HG03135 (cell line): ENCODE measurements around the gene CHST8.

Experiments
- ATAC-seq: cut with Tn5 transposase; IDR thresholded peaks from one replicate; pipeline ENCODE4 v1.9.1; 2021; ENCODE audit warnings: mild to moderate bottlenecking, moderate library complexity; ENCODE audit not compliant: unreplicated experiment

CHST8 gene

DNA sequence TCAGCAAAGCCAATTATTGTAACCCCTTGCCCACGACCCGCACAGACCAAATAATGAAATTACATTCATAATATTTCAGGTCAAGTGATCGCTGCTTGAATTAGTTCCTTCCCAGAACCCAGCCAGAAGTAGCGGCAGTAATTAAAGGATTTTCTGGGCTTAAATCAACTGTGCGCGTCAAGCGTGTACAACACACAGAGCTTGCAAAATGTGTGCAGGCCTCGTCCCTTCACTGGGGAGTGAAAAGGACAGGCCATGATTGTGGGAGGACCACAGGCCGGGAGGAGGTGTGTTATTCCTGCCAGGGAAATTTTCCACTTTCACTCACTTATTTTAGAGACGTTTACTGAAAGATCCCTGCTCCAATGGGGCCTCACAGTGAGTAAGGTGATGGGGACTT is 84.9 kb downstream of the CHST8 start:
- no peak for ATAC-seq

DNA sequence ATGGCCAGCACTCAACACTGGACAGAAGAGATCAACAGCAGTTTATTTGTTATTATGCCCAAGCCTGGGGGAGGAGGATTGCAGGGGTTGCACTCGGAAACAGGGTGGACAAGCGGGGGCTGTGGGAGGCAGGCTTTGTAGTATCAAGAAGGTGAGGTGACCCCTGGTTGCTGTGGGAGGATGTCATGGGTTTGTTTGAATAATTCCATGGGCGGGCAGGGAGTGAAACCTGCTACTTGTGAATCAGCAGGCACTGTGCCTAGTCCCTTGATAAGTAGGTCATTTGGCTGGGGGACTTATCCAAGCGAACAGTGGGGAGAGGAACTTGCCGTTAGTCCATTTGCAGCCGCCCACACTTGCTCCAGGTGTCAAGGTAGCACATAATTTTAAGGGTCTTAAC is 90.5 kb downstream of the CHST8 start:
- ATAC-seq, result no peak

DNA sequence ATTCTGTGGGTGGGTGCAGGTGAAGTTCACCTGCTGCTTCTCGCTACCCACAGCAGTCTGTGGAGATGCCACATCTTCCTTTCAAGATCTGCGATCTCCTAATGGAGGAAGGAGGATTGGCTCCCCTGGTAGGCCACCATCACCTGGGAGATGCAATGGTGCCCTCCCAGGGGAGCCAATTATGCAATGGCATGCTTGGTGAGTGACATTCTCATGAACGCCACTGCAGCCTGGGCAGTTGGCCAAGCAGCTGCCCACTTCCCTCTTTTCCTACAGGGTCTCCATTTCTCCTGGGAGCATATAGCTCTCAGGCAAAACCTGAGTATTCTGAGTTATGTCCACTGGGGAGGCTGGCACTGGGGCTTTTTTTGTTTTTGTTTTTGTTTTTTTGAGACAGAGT is 91.4 kb downstream of the CHST8 start:
- ATAC-seq, result no peak

DNA sequence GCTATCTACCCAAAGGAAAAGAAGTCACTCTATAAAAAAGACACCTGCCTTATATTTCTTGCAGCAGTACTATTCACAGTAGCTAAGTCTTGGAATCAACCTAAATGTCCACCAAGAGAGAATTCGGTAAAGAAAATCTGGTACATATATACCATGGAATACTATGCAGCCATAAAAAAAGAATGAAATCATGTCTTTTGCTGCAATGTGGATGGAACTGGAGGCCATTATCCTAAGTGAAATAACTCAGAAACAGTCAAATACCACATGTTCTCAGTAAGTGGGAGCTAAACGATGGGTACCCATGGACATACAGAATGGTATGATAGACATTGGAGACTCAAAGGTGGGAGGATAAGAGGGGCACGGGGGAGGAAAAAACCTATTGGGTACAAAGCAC is 92.4 kb downstream of the CHST8 start:
- ATAC-seq, result no peak

DNA sequence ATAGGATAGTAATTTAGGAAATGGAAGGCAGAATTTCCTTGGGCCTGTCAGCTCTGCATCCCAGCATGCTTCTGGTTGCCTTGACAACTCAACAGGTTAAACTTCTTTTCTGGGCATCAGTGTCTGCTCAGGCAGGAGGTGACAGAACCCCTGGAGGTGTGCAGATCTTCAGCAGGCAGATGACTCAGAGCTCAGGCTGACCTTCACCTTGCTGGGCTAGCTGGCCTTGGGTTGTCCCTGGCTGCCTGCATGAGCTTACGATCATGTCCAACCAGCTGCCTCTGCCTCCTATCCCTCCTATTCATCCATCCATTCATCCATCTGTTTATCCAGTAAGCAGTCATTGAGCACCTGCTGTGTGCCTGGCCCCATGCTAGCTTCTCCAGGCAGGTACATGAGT is 93.7 kb downstream of the CHST8 start:
- no peak for ATAC-seq

DNA sequence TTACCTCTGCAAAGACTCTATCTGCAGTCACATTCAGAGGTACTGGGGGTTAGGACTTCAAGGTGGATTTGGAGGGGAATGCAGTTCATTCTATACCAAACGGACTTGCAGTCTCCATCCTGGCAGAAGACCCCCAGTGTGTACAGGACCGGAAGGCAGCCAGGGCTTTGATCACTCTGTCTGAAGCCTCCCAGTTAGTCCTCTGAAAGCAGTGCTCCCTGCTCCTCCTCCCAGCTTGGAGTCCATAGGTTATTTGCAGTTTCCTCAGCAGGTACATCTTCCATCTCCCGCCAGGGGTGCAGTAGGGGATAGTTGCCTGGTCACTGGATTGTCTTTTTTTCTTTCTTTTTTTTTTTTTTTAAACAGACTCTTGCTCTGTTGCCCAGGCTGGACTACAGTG is 96.1 kb downstream of the CHST8 start:
- no peak for ATAC-seq

DNA sequence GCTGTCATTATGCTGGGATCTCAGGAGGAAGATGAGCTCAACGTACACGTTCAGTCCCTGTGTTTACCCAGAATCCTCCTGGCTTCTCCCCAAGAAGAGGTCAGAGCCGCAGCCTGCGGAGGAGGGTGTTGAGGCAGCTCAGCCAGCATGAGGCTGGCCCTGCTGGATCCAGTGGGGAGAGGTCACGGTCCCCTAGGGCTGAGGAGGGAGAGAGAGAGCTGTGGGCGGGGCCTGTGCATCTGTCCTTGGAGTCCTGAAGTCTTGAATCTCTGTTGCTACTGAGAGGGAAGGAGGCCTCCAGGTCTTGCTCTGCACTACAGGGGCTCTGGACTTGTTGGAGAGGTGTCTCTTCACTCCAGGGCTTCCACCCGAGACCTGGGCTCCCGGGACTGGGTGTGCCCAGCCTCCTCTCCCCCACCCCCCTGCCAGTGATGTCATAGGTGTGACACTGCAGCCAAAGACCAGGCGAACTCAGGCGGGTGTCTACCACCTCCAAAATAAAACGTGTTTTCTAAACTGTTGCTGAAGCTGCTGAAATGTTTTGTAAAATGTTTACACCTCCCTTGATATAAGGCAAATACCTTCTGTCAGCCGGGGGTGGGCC is 97.0 kb downstream of the CHST8 start:
- no peak for ATAC-seq

DNA sequence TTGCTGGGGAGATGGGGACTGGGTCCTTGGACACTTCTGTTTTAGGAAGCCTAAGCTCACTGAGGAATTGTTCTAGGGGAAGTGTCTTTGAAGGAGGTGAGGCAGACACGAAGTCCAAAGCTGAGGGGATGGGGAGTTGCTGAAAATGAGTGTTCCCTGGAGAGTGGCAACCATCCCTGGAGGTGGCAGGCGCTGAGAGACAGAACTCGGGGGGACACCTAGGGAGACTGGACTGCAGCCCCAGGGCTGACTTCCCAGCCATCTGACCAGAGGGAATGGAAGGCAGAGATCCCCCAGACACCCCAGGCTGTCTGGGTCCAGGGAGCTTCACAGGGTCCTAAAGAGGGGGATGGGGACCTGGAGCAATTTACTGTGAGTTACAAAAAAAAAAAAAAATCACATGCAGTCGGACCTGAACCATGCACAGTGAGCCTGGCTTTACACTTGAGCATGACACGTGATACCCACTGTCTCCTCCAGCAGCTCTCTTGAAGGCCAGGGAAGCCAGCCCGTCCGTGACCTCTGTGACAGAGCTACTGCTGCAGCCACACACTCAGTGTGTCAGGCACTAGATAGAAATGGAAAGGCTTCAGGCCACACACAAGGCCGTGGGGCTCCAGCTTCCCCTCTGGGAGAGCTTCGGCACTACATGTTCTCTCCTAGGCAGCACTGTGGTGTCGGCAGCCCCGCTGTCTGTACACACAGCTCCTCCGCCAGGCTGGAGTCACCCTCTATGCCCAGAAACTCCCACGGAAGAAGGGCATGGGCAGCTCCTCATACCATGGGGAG is 97.8 kb downstream of the CHST8 start:
- ATAC-seq, result no peak

DNA sequence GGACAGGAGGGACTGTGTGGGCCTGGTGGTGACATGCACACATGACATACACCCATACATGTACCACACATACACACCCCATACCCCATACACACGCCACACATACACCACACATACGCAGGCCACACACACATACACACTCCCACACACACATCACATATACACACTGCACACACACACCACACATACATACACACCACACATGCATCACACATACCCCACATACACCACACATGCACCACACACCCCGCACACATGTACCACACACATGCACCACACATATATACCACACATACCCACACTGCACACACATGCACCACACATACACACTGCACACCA is 98.4 kb downstream of the CHST8 start:
- no peak for ATAC-seq

DNA sequence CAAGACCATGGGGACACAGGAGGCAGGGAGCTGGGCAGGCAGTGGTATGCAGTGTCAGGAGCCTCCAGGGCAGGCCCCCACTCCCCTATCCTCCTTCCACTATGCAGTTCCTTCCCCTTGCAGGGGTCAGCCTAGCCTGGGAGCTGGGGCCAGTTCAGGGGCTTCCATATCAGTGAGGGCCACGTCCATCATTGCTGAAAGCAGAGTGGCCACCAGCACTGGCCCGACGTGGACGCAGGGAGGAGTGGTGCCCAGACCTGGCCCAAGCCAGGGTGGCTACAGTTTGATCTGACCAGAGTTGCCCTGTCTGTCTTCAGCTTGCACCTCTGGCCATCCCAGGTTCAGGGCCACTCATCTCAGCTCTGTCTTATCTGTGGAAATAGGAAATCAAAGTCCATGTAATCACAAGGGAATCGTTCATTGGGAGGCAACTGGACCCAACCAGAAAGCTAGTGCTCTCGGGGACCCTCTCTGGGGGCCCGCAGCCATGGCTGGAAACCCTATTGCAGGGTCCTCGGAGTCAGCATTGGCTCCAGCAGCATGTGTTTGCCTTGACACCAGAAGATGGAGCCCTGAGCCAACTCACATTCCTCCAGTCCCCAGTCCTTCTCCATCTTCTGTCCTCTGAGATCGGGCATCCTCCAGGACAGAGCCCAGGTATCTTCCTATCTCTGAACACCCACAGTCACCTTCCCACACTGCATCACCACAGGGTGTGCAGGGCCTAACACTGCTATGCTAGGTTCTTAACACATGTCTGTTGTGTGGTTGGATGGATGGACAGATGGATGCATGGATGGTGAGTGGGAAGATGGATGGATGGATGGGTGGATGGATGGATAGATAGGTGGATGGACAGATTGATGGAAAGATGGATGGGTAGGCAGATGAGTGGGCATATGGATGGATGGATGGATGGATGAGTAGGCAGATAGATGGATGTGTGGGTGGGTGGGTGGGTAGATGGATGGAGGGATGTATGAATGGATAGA is 99.2 kb downstream of the CHST8 start:
- no peak for ATAC-seq

DNA sequence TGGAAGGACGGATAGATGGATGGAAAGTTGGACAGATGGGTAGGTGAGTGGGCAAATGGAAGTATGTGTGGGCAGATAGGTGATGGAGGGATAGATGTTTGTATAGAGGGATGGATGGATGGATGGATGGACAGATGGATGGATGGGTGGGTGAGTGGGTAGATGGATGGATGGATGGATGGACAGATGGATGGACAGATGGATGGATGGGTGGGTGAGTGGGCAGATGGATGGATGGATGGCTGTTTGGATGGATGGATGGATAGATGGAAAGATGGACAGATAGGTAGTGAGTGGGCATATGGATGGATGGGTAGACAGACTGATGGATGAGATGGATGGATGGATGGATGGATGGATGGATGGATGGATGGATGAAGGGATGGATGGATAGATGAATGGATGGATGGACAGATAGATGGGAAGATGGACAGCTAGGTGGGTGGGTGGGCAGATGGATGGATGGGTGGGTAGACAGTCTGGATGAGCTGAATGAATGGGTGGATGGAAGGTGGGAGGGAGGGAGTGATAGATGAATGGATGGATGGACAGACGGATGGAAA is 100.1 kb downstream of the CHST8 start:
- no peak for ATAC-seq

DNA sequence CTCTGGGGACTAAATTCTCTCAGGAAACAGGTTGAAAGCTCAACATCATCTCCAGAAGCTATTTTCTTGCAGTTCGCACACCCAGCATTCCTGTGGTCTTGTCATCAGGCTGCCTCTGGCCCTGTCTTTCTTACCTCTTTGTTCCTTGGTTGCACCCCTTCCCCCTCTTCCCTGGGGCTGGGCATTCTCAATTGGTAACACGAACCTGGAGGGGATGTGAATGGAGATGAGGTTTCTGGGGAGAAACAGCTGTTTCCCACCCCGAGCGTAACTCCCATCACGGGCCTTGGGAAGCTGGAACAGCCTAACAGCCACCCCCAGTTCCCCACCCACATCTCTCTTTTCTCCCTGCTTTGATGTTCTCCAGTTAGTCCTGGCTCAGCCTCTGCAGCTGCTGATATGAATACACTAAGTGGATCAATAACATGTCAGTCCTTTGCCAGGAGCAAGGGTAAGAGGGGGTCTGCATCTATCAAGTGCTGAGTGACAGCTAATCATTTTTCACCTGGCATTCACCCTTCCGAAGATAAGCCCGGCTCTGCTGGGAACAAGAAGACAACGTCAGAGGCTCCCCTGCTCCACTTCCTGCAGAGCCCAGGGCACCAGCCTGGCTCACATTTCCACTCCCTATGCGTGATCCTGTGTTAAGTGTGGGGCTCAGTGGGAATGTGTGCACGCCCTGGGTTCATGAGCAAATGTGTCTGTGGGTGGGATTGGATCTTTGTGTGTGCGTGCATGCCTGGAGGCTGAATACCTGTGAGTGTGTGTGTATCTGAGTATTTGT is 100.9 kb downstream of the CHST8 start:
- ATAC-seq, result no peak

DNA sequence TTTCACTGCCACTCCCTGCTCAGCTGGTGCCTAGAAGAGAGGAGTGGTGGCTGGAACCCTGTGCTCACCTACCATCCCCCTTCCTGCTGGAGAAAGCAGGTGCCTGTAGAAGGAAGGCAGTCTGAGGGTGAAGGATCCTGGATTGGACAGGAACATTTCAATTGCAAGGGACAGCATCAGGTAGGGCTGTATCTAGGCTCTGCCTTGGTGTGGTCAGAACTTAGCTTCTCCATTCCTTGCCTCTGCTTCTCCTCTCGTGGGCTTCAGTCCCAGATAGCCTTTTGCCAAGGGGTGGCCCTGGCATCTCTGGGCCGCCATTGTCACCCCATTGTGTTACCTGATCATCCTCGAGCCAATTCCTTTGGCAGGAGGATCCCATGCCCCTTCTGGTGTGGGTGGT is 101.8 kb downstream of the CHST8 start:
- no peak for ATAC-seq

DNA sequence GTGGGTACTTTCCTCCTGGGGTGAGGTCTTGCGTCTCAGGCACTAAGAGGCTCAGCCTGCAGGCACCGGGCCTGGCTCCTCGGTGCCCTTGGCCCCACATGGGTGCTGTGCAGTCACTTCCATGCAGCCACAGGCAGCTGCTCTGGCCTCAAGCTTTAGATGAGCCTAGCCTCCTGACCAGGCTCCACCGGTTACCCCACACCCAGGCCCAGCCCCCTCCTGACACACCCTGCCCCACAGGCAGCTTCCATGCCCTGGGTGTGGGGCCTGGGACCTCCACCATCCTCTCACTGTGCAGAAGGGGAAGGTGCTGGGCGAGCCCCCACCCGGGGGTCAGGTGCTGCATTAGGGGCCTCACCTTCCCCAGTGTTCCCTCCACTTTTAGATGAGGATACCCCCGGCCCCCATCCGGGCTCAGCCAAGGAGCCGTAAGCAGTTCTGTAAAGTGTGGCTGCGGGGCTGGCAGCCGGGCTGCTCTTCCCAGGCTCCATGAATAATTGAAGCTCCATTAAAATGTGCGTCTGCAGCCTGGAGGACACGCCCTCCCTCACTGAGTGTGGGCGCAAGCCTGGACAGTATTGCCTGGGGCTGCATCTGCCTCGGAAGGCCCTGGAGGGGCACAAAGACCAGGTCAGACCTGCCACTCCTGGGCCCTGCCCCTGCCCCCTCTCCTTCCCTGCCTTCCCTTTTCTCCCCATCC is 102.4 kb downstream of the CHST8 start:
- ATAC-seq, result no peak

DNA sequence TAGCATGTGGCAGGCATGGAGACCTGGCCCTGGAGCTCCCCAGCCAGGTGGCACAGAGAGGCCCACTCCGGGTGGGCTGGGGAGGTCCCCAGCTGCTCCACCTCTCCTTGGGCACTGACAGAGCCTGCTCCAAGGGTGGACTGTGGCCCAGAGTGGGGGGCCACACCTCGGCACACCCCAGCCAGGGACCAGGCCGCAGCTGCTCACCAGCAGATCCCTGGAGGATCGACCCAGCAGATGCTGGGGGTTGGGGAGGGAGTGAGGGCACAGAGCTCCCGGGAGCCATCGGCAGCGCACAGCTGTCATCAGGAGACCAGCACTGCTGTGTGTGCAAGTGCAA is 102.9 kb downstream of the CHST8 start:
- ATAC-seq, result no peak

DNA sequence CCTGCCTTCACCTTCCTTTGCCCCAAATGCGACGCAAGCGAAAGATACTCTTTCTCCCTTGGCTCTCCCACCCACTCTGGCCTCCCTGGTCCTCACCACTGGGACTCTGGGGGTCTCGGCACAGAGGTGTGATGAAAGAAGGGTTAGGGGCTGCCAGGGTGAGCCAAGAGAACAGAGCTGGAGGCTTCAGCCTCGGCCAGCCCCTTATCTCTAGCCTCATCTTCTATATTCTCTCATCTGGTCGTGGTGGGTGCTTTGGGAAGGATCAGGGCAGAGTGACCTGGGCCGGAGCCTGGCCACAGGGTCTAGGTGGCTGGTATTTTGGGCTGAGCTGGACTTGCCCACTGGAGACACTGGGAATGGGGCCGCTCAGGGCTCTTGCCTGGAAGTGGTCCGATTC is 103.8 kb downstream of the CHST8 start:
- no peak for ATAC-seq

DNA sequence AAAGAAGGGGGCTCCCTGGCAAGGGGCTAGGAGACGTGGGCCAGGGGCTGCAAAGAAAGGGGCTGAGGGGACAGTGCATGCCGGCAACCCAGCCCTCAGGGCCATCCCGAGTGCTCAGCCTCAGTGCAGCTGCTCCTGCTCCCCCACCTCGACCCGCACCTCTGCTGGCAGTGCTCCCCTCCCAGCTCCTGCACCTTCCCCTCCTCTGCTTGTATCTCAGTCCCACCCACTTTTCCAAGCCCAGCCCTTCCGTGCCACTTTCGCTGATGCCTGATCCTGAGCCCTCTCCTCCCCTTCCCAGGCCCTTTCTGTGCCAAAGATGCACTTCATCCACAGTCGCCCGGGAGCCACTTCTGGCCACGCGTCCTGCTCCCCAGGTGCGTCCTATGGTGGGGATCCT is 105.0 kb downstream of the CHST8 start:
- no peak for ATAC-seq

DNA sequence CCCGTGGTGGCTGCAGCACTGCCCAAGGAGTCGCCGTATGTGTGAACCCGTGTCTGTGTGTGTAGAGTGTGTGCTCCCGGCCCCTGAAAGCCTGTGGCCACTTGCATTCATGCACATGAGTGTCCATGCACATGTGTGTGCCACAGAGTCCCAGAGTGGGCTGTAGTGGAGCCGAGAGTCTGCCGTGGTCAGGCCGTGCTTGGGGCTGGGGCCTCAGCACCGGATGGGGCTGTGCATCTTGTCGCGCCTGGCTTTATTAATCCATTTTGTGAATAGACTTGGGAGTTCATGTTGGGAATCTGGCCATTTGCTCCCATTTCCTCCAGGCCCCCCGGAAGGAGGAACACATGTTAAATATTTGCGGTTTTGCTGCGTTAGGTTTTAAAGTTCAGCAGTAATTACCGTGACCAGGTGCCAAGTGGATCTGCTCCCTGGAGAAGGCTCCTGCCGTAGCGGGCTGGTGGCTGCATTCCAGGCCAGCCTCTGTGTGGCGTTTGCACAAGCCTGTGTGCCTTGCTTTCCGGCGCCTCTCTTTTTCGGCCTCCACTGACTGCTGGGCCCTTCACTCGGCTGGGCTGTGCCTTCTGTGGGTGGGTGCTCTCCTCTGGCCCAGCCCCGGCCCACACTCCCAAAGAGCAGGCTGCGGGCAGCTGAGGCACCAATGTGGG is 105.7 kb downstream of the CHST8 start:
- ATAC-seq, result no peak

DNA sequence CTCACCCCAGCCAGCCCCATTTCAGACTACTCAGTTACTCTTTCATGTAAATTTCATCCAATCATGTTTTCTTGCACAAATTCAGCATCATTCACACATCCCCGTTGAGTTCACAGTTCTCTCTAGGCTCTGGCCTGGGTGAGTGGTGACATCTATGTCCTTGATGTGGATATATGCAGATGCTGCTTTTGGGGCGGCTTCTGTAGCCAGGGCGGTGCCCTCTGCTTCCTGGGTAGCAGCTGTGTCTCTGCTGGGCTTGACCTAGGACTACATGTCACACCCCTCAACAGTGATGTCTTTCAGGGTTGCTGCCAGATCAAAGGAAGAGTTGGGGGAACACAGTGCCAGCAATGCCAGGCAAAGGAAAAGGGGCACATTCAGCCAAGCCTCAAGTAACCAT is 106.4 kb downstream of the CHST8 start:
- ATAC-seq, result no peak
